Measurements from ENCODE around the gene ANKRD13A. TPM values are rescaled to one million over a fixed set of nuclear protein-coding genes. Genes with fewer than 3 reads are reported as not detected.

Gene ANKRD13A
- total and polyA plus RNA-seq, 7 donors: 21.6 to 85.3 (median 72.4) TPM

DNA sequence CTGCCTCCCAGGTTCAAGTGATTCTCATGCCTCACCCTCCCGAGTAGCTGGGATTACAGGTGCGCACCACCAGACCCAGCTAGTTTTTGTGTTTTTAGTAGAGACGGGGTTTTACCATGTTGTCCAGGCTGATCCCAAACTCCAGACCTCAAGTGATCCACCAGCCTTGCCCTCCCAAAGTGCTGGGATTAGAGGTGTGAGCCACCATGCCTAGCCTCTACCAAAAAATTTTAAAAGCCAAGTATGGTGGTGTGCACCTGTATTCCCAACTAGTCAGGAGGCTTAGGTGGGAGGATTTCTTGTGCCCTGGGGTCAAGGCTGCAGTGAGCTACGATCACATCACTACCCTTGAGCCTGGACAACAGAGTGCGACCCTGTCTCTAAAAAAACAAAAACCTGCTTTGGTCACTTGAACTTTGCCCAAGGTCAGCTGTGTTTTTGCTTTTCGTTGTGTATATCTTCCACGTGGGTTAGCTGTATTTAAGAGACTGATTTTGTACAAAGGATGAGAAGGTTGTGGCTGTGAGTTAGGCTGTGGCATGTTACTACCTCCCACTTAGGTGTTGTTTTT lies 36.4 kb downstream of the ANKRD13A start:
- H3K36me3 ChIP-seq: peaks cover 0 to 71% (median 23%) of the 10 kb centered on the region in 4 donors
- H3K9me3 ChIP-seq: no peaks in the 10 kb centered on the region
- H3K4me1 ChIP-seq: peaks cover 0 to 15% (median 14%) of the 10 kb centered on the region in 4 donors
- no peak overlapping the region for H3K27ac ChIP-seq
- intact Hi-C loops (cut with DNase I): no loop called here
- TF ChIP-seq EP300 (IDR thresholded peaks at IDR 0.05) (no peak), POLR2AphosphoS5 (IDR thresholded peaks at IDR 0.05) (no peak), POLR2A (IDR thresholded peaks at IDR 0.05) (no peak)
- TF ChIP-seq, protein P1, sequence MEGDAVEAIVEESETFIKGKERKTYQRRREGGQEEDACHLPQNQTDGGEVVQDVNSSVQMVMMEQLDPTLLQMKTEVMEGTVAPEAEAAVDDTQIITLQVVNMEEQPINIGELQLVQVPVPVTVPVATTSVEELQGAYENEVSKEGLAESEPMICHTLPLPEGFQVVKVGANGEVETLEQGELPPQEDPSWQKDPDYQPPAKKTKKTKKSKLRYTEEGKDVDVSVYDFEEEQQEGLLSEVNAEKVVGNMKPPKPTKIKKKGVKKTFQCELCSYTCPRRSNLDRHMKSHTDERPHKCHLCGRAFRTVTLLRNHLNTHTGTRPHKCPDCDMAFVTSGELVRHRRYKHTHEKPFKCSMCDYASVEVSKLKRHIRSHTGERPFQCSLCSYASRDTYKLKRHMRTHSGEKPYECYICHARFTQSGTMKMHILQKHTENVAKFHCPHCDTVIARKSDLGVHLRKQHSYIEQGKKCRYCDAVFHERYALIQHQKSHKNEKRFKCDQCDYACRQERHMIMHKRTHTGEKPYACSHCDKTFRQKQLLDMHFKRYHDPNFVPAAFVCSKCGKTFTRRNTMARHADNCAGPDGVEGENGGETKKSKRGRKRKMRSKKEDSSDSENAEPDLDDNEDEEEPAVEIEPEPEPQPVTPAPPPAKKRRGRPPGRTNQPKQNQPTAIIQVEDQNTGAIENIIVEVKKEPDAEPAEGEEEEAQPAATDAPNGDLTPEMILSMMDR (IDR thresholded peaks at IDR 0.05): no peak
- H3K4me3 ChIP-seq: no peak overlapping the region
- WGBS, 2 donors: 88 to 94% methylated on average over 7 of the region's 7 CpGs
- DNase-seq: no peak
- H3K27me3 ChIP-seq: no peaks in the 10 kb centered on the region

DNA sequence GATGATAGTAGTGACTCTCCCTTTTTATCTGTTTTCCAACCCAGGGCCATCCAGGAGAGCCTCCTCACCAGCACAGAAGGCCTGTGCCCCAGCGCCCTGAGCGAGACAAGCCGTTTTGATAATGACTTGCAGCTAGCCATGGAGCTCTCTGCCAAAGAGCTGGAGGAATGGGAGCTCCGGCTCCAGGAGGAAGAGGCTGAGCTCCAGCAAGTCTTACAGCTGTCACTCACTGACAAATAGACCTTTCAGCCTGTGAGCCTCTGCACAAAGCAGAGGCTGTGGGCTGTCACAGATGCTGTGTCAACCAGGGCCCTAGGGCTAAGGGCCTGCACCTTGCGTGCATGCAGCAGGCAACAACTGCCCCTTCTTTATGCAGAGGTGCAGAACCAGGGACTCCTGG lies 38.1 kb downstream of the ANKRD13A start:
- 93 to 95% methylated on average over 5 of the region's 5 CpGs for WGBS, 2 donors
- intact Hi-C loops (cut with DNase I): no loop called here
- TF ChIP-seq POLR2A (IDR thresholded peaks at IDR 0.05) (no peak), POLR2AphosphoS5 (IDR thresholded peaks at IDR 0.05) (no peak), EP300 (IDR thresholded peaks at IDR 0.05) (no peak)
- TF ChIP-seq, protein P1 (IDR thresholded peaks at IDR 0.05): no peak
- H3K36me3 ChIP-seq: peaks cover 0 to 65% (median 23%) of the 10 kb centered on the region in 4 donors
- H3K27ac ChIP-seq: no peak overlapping the region
- no peak for DNase-seq
- H3K4me1 ChIP-seq: peaks cover 0 to 15% (median 14%) of the 10 kb centered on the region in 4 donors
- H3K27me3 ChIP-seq: no peaks in the 10 kb centered on the region
- H3K9me3 ChIP-seq: no peaks in the 10 kb centered on the region
- H3K4me3 ChIP-seq: no peak overlapping the region

DNA sequence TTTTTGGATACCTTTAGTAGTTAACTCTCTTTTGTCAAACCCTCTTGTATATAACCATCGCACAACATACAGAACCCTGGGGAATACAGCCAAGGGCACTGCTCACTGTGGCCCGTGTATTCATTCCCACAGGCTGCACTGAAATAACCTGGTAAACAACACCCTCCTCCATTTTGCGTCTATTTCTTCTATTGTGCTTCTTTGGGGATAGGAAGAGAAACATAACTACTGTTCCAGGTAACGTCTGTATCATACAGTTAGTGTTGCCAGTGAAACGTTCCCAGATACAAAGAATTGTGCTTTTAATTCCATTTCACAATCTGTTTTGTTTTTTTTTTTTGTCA lies 39.5 kb downstream of the ANKRD13A start:
- 29 to 64% methylated on average over 5 of the region's 5 CpGs for WGBS, 2 donors
- peaks cover 0 to 55% (median 21%) of the 10 kb centered on the region in 4 donors for H3K36me3 ChIP-seq
- no peaks in the 10 kb centered on the region for H3K9me3 ChIP-seq
- intact Hi-C loops (cut with DNase I): no loop called here
- no peaks in the 10 kb centered on the region for H3K27me3 ChIP-seq
- H3K4me1 ChIP-seq: peaks cover 0 to 25% (median 18%) of the 10 kb centered on the region in 4 donors
- H3K4me3 ChIP-seq: no peak overlapping the region
- H3K27ac ChIP-seq: peak overlapping the region; percentile 37 to 81 (median 61)
- no peak for DNase-seq
- TF ChIP-seq POLR2AphosphoS5 (IDR thresholded peaks at IDR 0.05): no peak
- no peak for TF ChIP-seq POLR2A (IDR thresholded peaks at IDR 0.05)
- no peak for TF ChIP-seq EP300 (IDR thresholded peaks at IDR 0.05)
- TF ChIP-seq, protein P1 (IDR thresholded peaks at IDR 0.05): no peak

DNA sequence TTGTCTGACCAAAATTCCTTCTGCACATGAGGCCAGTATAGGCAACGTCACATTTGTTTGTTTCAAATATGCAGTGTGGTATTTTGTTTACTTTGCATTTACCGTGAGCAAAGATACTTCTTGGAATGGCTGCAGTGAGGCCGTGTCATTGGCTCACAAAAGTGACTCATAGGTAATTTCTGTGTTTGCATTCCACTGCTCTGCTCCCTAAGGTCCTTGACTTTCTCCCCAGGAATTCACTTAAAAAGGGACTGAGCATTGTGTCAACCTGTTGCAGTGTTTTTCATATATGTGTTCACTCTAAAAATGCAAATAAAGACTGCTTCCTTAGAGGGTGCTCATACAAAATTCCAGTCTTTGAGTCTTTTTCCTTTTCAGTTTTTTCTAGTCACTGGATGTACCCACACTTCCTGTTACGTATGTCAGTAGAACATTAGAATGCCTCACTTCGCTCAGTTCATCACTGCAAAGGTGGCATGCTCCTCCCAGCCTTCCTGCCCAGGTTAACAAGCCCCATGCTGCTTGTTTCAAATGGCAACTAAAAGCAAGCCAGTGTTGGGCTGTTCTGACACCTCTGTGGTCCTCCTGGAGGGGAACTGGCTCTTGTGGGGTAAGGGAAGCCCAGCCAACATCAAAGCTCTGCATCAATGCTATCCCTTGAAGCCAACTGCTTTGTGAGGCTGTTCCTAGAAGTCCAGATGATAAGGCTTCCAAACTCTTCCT lies 40.0 kb downstream of the ANKRD13A start:
- Histone ChIP-seq H3K9me3 (no peaks in the 10 kb centered on the region), H3K27me3 (no peaks in the 10 kb centered on the region), H3K27ac (peak overlapping the region; percentile 37 to 81 (median 61)), H3K36me3 (peaks cover 0 to 50% (median 19%) of the 10 kb centered on the region in 4 donors), H3K4me3 (no peak overlapping the region), H3K4me1 (peaks cover 0 to 28% (median 18%) of the 10 kb centered on the region in 4 donors)
- TF ChIP-seq, protein P1 (IDR thresholded peaks at IDR 0.05): no peak
- TF ChIP-seq POLR2AphosphoS5 (IDR thresholded peaks at IDR 0.05): no peak
- no peak for TF ChIP-seq POLR2A (IDR thresholded peaks at IDR 0.05)
- no peak for TF ChIP-seq EP300 (IDR thresholded peaks at IDR 0.05)
- WGBS, 2 donors: 12 to 53% methylated on average over 5 of the region's 5 CpGs
- intact Hi-C loops (cut with DNase I): no loop called here
- DNase-seq: no peak

Measured in sigmoid colon (tissue), 7 donors.